Tibial nerve (tissue), 4 donors: ENCODE data around the gene PRLR. TPM values are rescaled to one million over a fixed set of nuclear protein-coding genes. Genes with fewer than 3 reads are reported as not detected.

Experiments
- DNase-seq, 2 donors: peaks; one replicate each; pipeline ENCODE4 v3.0.0-alpha.2; 2019; ENCODE audit warnings: low spot score in 2 of 2
- H3K27ac ChIP-seq, 4 donors: fragments of 200-600 bp; sonication (generic) in 3 of 4; one replicate each; pipeline ENCODE4 v1.5.1; 2017 to 2019; ENCODE audit warnings: mild to moderate bottlenecking in 1 of 4
- H3K27me3 ChIP-seq, 2 donors: fragments of 200-600 bp; sonication (generic) in 1 of 2; one replicate each; pipeline versions ENCODE4 v1.5.1 to v1.6.0; 2017 to 2019
- H3K36me3 ChIP-seq, 3 donors: fragments of 200-600 bp; sonication (generic); one replicate each; pipeline ENCODE4 v1.5.1; 2018 to 2019
- H3K4me1 ChIP-seq, 4 donors: fragments of 200-600 bp; sonication (generic) in 3 of 4; one replicate each; pipeline ENCODE4 v1.5.1; 2017 to 2019
- H3K4me3 ChIP-seq, 4 donors: fragments of 200-600 bp; sonication (generic) in 3 of 4; one replicate each; pipeline ENCODE4 v1.5.1; 2017 to 2019; ENCODE audit warnings: mild to moderate bottlenecking in 1 of 4, moderate library complexity in 1 of 4
- H3K9me3 ChIP-seq, 4 donors: fragments of 200-600 bp; sonication (generic) in 3 of 4; one replicate each; pipeline ENCODE4 v1.5.1; 2017 to 2019
- EP300 ChIP-seq, 2 donors: sonication (generic); formaldehyde crosslinking; IDR thresholded peaks; one replicate each; pipeline ENCODE4 v1.6.1; 2017; ENCODE audit warnings: antibody characterized with exemption in 2 of 2, mild to moderate bottlenecking in 1 of 2
- POLR2A ChIP-seq, 2 donors: fragments of 450-650 bp; IDR thresholded peaks; one replicate each; pipeline ENCODE4 v1.6.1; 2017; ENCODE audit warnings: antibody characterized with exemption in 2 of 2, mild to moderate bottlenecking in 2 of 2, moderate library complexity in 2 of 2
- WGBS, 2 donors: methylation state at CpG; one replicate each; pipeline ENCODE4 v1.1.5; 2018; 5-methylcytosine and 5-hydroxymethylcytosine counted together
- total RNA-seq, 4 donors: library from RNA; depleted of rRNA; stranded (reverse); fragments of >200 nt; gene quantifications; one replicate each; pipeline ENCODE4 v1.1.0, GENCODE V29; 2016
- TF ChIP-seq, protein P1 (sequence below), 5 experiments: fragments of 200-600 bp in 3 of 5; fragments of 450-650 bp in 2 of 5; sonication (generic) in 3 of 5; IDR thresholded peaks; one replicate each; pipeline ENCODE4 v1.5.1; 2016 to 2019; ENCODE audit warnings: antibody characterized with exemption in 5 of 5, mild to moderate bottlenecking in 3 of 5, moderate library complexity in 2 of 5

The PRLR gene
- total RNA-seq, 4 donors from 2014 or later, result 0.84 to 5.3 (median 4.0) TPM

DNA sequence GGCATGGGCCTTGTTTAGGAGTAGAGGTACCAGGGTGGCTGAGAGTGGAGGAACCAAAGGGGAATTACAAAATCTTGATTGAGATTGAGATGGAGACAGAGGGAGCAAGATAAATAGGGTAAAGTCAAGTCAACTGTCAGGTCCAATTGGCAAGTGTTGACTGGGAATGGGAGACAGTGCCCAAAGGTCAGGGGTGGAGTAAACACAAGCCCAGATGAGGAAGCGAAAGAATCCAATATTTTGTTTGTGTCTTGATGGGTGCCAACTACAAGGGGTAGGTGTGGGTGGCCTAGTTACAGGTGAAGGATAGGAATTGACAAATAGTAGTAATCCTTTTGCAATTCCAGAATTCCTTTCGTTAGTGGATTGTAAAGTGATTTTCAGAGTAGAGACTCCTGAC lies 107.5 kb downstream of the PRLR start:
- TF ChIP-seq, protein P1, sequence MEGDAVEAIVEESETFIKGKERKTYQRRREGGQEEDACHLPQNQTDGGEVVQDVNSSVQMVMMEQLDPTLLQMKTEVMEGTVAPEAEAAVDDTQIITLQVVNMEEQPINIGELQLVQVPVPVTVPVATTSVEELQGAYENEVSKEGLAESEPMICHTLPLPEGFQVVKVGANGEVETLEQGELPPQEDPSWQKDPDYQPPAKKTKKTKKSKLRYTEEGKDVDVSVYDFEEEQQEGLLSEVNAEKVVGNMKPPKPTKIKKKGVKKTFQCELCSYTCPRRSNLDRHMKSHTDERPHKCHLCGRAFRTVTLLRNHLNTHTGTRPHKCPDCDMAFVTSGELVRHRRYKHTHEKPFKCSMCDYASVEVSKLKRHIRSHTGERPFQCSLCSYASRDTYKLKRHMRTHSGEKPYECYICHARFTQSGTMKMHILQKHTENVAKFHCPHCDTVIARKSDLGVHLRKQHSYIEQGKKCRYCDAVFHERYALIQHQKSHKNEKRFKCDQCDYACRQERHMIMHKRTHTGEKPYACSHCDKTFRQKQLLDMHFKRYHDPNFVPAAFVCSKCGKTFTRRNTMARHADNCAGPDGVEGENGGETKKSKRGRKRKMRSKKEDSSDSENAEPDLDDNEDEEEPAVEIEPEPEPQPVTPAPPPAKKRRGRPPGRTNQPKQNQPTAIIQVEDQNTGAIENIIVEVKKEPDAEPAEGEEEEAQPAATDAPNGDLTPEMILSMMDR (IDR thresholded peaks at IDR 0.05), result no peak
- TF ChIP-seq EP300 (IDR thresholded peaks at IDR 0.05) (no peak), POLR2A (IDR thresholded peaks at IDR 0.05) (no peak)
- Histone ChIP-seq H3K27me3 (no peaks in the 10 kb centered on the region), H3K9me3 (no peaks in the 10 kb centered on the region), H3K27ac (no peak overlapping the region), H3K4me3 (no peak overlapping the region), H3K4me1 (no peaks in the 10 kb centered on the region), H3K36me3 (no peaks in the 10 kb centered on the region)
- WGBS, 2 donors, result 93% methylated on average over 2 of the region's 2 CpGs
- DNase-seq, result no peak

DNA sequence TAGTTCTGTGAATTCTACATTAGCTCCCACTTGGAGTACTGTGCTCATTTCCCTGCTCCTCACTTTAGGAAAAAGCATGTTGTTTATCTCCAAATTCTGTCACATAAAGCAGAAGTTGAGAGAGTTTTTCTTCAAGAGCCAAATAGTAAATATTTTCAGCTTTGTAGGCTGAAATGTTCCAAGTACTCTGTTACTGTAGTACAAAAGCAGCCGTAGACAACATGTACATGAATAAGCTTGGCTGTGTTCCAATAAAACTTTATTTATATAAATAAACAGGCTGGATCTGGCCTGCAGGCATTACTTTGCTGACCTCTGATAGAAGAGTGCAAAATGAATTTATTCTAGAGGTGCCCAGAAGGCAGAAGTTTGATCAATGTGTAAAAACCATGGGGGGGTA lies 109.6 kb downstream of the PRLR start:
- Histone ChIP-seq H3K4me3 (no peak overlapping the region), H3K36me3 (no peaks in the 10 kb centered on the region), H3K4me1 (peaks cover 0 to 13% (median 4%) of the 10 kb centered on the region in 4 donors), H3K27ac (no peak overlapping the region), H3K27me3 (no peaks in the 10 kb centered on the region), H3K9me3 (no peaks in the 10 kb centered on the region)
- TF ChIP-seq POLR2A (IDR thresholded peaks at IDR 0.05) (no peak), EP300 (IDR thresholded peaks at IDR 0.05) (no peak)
- TF ChIP-seq, protein P1 (IDR thresholded peaks at IDR 0.05), result no peak
- 12 to 23% methylated on average over 1 of the region's 1 CpG for WGBS, 2 donors
- no peak for DNase-seq

DNA sequence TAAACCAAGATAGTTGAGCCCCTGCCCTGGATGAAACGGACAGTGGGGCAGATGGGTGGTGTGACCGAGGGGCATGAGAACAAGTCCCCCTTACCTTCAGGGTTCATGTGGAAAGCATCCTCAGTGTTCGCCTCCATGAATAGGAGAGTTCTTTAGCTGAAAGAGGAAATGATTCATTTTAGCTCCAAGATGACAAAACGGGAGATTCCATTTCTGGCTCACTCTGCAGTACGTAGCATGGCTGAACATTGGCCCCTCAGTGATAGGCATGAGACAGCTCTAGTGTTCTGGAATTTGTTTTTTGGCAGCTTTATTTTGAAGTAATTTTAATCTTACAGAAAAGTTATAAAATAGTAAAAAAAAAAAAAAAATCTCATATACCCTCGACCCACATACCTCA lies 112.3 kb downstream of the PRLR start:
- no peak overlapping the region for H3K27ac ChIP-seq
- H3K9me3 ChIP-seq, result no peaks in the 10 kb centered on the region
- 63 to 64% methylated on average over 6 of the region's 6 CpGs for WGBS, 2 donors
- no peak for TF ChIP-seq POLR2A (IDR thresholded peaks at IDR 0.05)
- TF ChIP-seq, protein P1 (IDR thresholded peaks at IDR 0.05), result no peak
- no peak for TF ChIP-seq EP300 (IDR thresholded peaks at IDR 0.05)
- H3K4me1 ChIP-seq, result peaks cover 0 to 18% (median 4%) of the 10 kb centered on the region in 4 donors
- no peaks in the 10 kb centered on the region for H3K36me3 ChIP-seq
- H3K27me3 ChIP-seq, result no peaks in the 10 kb centered on the region
- no peak for DNase-seq
- H3K4me3 ChIP-seq, result no peak overlapping the region

DNA sequence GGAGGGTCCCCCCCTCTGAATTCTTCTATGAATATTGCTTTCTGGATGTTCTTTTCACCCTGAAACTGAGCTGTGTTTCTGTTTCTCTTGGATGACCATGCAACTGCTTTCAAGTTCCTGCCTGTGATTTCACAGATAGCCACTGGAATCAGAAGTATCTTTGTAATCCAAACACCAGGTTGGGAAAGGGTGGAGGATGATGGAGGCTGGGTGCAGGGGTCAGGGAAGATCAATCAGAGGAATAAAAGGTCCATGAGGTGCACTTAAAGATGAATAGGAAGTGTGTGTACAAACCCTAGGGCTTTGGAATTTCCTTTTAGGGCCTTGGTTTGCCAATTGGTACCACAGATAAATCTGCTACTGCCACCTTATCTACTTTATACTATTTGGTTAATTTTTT lies 114.4 kb downstream of the PRLR start:
- no peak for DNase-seq
- Histone ChIP-seq H3K36me3 (no peaks in the 10 kb centered on the region), H3K9me3 (no peaks in the 10 kb centered on the region), H3K27ac (peak overlapping the region in 1 of 4 donors; percentile 3), H3K27me3 (no peaks in the 10 kb centered on the region), H3K4me1 (peaks cover 0 to 18% (median 4%) of the 10 kb centered on the region in 4 donors), H3K4me3 (no peak overlapping the region)
- TF ChIP-seq, protein P1 (IDR thresholded peaks at IDR 0.05), result no peak
- TF ChIP-seq POLR2A (IDR thresholded peaks at IDR 0.05), result no peak
- no peak for TF ChIP-seq EP300 (IDR thresholded peaks at IDR 0.05)

DNA sequence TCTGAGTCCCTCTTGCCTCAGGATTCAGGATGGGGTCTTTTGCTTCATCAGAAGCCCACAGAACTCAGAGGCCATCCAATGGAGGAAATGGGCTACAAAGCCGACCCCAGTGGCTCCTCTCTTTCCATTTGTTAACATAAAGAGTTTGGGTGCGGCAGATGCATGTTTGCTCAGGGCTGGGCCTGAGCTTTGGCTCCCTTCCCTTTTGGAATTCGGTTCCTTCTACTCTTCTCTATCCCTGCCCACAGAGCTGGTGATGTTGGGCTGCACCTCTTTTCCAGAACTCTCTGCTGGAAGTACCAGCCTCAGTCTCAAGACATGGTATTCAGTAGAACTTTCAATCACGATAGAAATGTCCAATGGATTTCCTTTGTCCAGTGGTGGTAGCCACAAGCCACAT lies 115.6 kb downstream of the PRLR start:
- 78 to 90% methylated on average over 4 of the region's 4 CpGs for WGBS, 2 donors
- no peaks in the 10 kb centered on the region for H3K27me3 ChIP-seq
- TF ChIP-seq POLR2A (IDR thresholded peaks at IDR 0.05), result no peak
- no peak for TF ChIP-seq EP300 (IDR thresholded peaks at IDR 0.05)
- TF ChIP-seq, protein P1 (IDR thresholded peaks at IDR 0.05), result no peak
- DNase-seq, result no peak
- no peaks in the 10 kb centered on the region for H3K36me3 ChIP-seq
- no peak overlapping the region for H3K4me3 ChIP-seq
- peaks cover 0 to 18% (median 4%) of the 10 kb centered on the region in 4 donors for H3K4me1 ChIP-seq
- no peaks in the 10 kb centered on the region for H3K9me3 ChIP-seq
- no peak overlapping the region for H3K27ac ChIP-seq
